Femur (tissue), 1 donor: Measurements from ENCODE around the gene ACVR1.
"Not testable (repeated sequence)": the region's sequence is repeated elsewhere in the genome, so short reads cannot be mapped to it uniquely, and the experiment has no call there.

Source experiments
- DNase-seq: peaks from one replicate; pipeline ENCODE4 v3.0.0-alpha.2; 2017

The ACVR1 gene

DNA sequence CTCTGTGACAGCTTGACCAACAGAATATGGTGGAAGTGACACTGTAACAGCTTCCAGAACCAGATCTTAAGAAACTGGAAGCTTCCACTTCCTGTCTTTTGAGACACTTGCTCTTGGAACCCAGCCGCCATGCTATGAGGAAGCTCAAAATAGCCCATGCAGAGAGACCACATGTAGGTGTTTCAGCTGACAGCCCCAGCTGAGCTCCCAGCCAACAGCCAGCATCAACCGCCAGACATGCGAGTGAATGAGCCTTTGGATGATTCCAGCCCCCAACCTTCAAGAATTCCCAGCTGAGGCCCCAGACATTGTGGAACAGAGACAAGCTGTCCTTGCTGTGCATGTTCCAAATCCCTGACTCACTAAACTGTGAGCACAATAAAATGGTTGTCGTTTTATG lies 27.9 kb downstream of the ACVR1 start:
- DNase-seq, result no peak

- no peak for DNase-seq
These were observed 31.0 kb downstream of the ACVR1 start for GRCh38 chr2:157845081-157845480.

DNA sequence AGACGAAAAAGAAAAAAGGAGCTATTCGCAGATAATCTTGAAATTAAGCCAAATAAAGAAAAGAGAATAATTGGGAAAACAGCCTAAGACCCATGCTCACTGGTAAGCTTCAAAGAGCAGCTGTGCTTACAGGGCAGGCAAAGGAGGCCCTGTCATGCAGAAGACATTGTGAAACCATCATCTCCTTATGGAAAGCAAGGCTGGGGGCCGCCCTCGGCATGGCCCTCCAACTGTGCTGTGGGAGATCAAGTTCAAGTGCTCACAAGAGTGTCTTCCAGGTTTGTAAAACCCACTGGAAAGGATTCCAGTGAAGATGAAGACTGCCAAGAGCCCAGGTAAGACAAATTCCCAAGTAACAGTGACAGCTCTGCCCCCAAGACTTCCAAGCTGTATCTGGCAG lies 32.2 kb downstream of the ACVR1 start:
- DNase-seq, result no peak

GRCh38 chr2:157843081-157843480 lies 33.0 kb downstream of the ACVR1 start:
- no peak for DNase-seq

GRCh38 chr2:157842106-157842879 lies 33.8 kb downstream of the ACVR1 start:
- DNase-seq, result no peak

DNA sequence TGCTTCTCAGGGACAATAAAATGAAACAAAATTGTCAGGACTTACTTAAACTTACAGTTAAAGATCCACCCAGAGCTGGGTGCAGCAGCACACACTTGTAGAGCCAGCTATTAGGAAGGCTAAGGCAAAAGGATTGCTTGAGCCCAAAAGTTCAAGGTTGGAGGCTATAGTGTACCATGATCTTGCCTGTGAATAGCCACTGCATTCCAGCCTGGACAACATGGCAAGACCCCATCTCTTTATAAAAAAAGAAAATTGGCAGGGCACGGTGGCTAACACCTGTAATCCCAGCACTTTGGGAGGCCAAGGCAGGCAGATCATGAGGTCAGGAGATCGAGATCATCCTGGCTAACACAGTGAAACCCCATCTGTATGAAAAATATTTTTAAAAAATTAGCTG lies 34.6 kb downstream of the ACVR1 start:
- no peak for DNase-seq

DNA sequence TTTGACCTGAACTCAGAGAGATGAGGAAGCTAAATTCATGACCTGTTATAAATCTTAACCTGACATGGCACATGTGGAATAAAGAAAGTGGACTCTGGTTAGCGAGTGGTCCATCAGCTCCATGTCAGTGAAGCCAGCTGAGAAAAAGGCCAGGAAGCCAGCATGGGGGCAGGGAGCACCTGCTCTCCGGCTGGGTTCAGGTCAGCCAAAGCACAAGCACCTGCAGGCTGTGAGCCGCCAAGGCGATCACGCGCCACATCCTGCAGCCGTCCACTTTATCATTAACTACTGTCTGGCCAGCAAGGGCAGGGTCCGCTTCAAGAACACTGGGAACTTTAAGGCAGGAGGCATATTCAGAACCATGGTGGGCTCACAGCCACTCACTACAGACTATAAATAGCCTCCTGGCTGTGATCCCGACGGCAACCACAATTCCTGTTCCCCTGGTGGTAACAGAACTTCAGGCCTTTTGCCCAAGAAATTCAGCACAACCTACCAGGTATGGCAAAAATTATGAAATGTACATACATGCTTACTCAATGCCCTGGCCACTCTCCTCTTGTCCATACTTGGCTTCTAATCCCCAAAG lies 35.5 kb downstream of the ACVR1 start:
- peak; percentile 76 for DNase-seq

GRCh38 chr2:157839822-157840221 lies 36.3 kb downstream of the ACVR1 start:
- no peak for DNase-seq

GRCh38 chr2:157839162-157839801 lies 36.8 kb downstream of the ACVR1 start:
- peak; percentile 80 for DNase-seq

- DNase-seq, result peak; percentile 77
These were observed 37.5 kb downstream of the ACVR1 start for GRCh38 chr2:157838442-157839161.

- peak; percentile 76 for DNase-seq
These were observed 38.2 kb downstream of the ACVR1 start for GRCh38 chr2:157837851-157838441.

DNA sequence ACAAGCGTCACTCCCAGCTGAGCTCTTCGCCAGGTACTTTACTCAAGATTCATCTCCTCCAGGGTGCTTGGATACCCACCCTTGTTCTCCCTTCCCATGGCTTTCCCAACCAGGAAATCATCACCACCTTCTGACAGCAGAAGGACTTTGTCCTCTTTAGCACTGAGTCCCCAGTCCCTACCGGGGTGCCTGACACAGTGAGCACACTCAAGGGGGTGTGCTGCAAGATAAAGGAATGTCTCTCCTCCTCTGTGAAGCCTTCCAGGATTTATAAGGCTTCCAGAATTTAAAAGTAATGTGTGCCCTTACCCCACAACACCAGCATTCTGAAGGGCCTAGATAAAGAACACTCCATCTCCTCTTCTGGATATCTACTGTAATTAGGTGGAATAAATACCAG lies 39.6 kb downstream of the ACVR1 start:
- DNase-seq, result no peak

DNA sequence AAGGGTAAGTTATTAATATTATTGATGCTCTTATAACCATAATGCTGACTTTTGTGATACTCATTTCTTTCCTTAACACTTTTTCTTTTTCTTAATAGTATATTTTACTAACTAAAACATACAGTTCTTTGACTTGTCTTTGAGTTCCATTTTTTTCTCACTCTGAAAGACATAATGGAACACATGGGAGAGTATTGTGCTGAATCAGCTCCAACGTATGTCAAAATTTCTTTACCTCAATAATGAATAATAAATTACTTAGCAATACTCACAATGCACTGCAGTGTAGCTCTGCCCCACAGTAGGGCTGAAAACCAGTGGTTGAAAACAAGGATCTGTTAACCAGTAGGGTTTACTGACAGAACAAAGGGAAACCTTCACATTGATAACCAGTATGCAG lies 40.7 kb downstream of the ACVR1 start:
- no peak for DNase-seq

GRCh38 chr2:157835006-157835405 lies 41.1 kb downstream of the ACVR1 start:
- DNase-seq, result no peak

DNA sequence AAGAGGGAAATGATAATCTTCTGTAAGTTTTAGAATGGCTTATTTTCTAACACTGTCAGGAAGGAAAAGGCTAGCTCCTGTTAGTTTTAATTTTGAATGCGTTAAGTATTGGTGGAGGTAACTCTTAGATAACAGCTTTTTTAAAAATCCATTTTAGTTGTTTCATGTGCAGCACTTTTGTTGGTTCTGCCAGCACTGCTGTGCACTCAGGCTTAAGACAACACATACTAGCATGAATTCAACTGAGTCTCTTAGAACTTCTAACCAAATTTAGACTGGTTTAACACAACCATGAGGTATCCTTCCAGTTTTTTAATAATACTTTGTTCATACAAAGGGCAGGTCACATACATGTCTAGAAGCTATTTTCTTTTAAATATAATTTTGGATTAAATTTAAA lies 42.4 kb downstream of the ACVR1 start:
- DNase-seq, result no peak

- no peak for DNase-seq
These were observed 44.4 kb downstream of the ACVR1 start for GRCh38 chr2:157831573-157832315.

- no peak for DNase-seq
These were observed 45.2 kb downstream of the ACVR1 start for GRCh38 chr2:157830696-157831570.

DNA sequence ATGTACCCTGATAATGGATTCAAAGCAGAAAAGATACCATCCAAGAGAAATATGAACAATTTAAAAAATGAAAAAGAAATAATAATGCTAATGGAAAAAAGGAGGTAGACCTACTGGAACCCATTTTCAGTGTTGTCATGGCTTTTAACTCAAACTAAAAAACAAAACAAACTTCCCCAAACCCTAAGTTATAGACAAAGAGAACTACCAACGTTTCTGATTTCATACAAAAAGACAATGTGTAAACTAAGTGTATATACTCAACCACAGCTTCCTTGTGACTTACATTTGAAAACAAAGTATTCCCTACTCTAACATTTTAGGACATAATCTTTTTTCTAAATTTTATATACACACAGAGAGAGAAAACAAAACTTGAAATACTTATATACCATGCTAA lies 45.9 kb downstream of the ACVR1 start:
- no peak for DNase-seq

GRCh38 chr2:157827377-157827776 lies 48.8 kb downstream of the ACVR1 start:
- DNase-seq, result no peak

GRCh38 chr2:157826644-157827043 lies 49.5 kb downstream of the ACVR1 start:
- not testable (repeated sequence) for DNase-seq

DNA sequence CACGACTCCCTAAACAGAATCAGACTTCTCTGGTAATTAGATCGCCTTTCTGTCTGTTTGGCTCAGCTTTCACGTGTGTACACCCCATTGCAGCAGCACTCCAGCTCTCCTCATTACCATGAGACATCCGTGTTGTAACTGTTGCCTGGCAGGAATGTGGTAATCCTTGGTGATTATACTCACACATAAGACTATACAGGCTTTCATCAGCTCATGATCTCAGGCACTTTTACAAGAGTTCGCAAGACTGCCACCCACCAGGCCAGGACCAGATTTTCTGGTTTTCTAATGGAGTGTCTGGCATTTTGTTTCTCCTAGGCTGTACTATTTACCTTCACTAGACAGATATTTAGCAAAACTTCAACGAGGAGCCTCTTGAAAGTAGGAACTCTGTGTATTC lies 50.2 kb downstream of the ACVR1 start:
- no peak for DNase-seq
